ENCODE data around the gene EMC8.

The EMC8 gene

GRCh38 chr16:85816159-85816558 is 16.8 kb upstream of the EMC8 start:
- in situ Hi-C loops (cut with MboI; ENCODE audit: low pct_unique_long_range_greater_than_20kb, low sequenced_read_pairs, unreplicated experiment), result loop anchor here (25.0 kb wide), 1 partner anchor 696 kb away; the partner anchor contains the start of gene FOXF1
- no peak for DNase-seq (ENCODE audit: low spot score)
- TF ChIP-seq CTCF (IDR thresholded peaks at IDR 0.05; ENCODE audit: extremely low read depth, insufficient read depth, missing control alignments), result no peak

GRCh38 chr16:85812811-85813700 is 13.7 kb upstream of the EMC8 start:
- in situ Hi-C loops (cut with MboI; ENCODE audit: low pct_unique_long_range_greater_than_20kb, low sequenced_read_pairs, unreplicated experiment), result loop anchor here (25.0 kb wide), 1 partner anchor 699 kb away; the partner anchor contains the start of gene FOXF1
- TF ChIP-seq CTCF (IDR thresholded peaks at IDR 0.05; ENCODE audit: extremely low read depth, insufficient read depth, missing control alignments), result no peak
- DNase-seq (ENCODE audit: low spot score), result no peak

GRCh38 chr16:85812031-85812807 is 12.9 kb upstream of the EMC8 start:
- TF ChIP-seq CTCF (IDR thresholded peaks at IDR 0.05; ENCODE audit: extremely low read depth, insufficient read depth, missing control alignments), result no peak
- in situ Hi-C loops (cut with MboI; ENCODE audit: low pct_unique_long_range_greater_than_20kb, low sequenced_read_pairs, unreplicated experiment), result loop anchor here (25.0 kb wide), 1 partner anchor 700 kb away; the partner anchor contains the start of gene FOXF1

GRCh38 chr16:85810742-85811115 is 11.4 kb upstream of the EMC8 start:
- TF ChIP-seq CTCF (IDR thresholded peaks at IDR 0.05; ENCODE audit: extremely low read depth, insufficient read depth, missing control alignments), result no peak
- no peak for DNase-seq (ENCODE audit: low spot score)
- in situ Hi-C loops (cut with MboI; ENCODE audit: low pct_unique_long_range_greater_than_20kb, low sequenced_read_pairs, unreplicated experiment), result loop anchor here (25.0 kb wide), 1 partner anchor 702 kb away; the partner anchor contains the start of gene FOXF1

More at GRCh38 chr16:85812031-85812807, 12.9 kb upstream of the EMC8 start:
- DNase-seq (ENCODE audit: low spot score), result no peak

- no peak for TF ChIP-seq CTCF (IDR thresholded peaks at IDR 0.05; ENCODE audit: extremely low read depth, insufficient read depth, missing control alignments)
- in situ Hi-C loops (cut with MboI; ENCODE audit: low pct_unique_long_range_greater_than_20kb, low sequenced_read_pairs, unreplicated experiment), result loop anchor here (25.0 kb wide), 1 partner anchor 702 kb away; the partner anchor contains the start of gene FOXF1
- no peak for DNase-seq (ENCODE audit: low spot score)
Observed at GRCh38 chr16:85810097-85810741, 10.9 kb upstream of the EMC8 start.

GRCh38 chr16:85809645-85810044 is 10.3 kb upstream of the EMC8 start:
- in situ Hi-C loops (cut with MboI; ENCODE audit: low pct_unique_long_range_greater_than_20kb, low sequenced_read_pairs, unreplicated experiment), result loop anchor here (25.0 kb wide), 1 partner anchor 703 kb away; the partner anchor contains the start of gene FOXF1
- no peak for DNase-seq (ENCODE audit: low spot score)
- TF ChIP-seq CTCF (IDR thresholded peaks at IDR 0.05; ENCODE audit: extremely low read depth, insufficient read depth, missing control alignments), result no peak

All from GM13977 (cell line).